ENCODE results near the gene ACTG1. TPM values are rescaled to one million over a fixed set of nuclear protein-coding genes. Genes with fewer than 3 reads are reported as not detected.

Gene ACTG1
- total RNA-seq, 1 experiment from 2014 or later: 3,247 TPM

- intact Hi-C loops (cut with micrococcal nuclease; ENCODE audit: unreplicated experiment): loop anchor here (10.0 kb wide), 1 partner anchor 93 kb away; no protein-coding TSS in a partner anchor
- H3K4me3 ChIP-seq (ENCODE audit: low read depth, low read length, poor library complexity, severe bottlenecking): peak overlapping the region; percentile 79
- H3K4me1 ChIP-seq (ENCODE audit: insufficient read depth, low read length, poor library complexity, severe bottlenecking): peaks cover 26% of the 10 kb centered on the region
- ChIA-PET POLR2A (ENCODE audit: low non-redundant PET) (interaction anchor here (0.6 kb wide), 1 partner anchor 9 kb away, joined by 5 read pairs; no protein-coding TSS in a partner anchor), CTCF (no interaction called here)
- peaks cover 32% of the 10 kb centered on the region for H3K36me3 ChIP-seq (ENCODE audit: insufficient read depth, low read length, poor library complexity, severe bottlenecking)
- H3K27me3 ChIP-seq (replicated peaks; ENCODE audit: insufficient read depth, low read depth, low read length, poor library complexity): no peaks in the 10 kb centered on the region
- peak overlapping the region; percentile 99 for H3K27ac ChIP-seq (ENCODE audit: low read depth, low read length, poor library complexity, severe bottlenecking)
- TF ChIP-seq CTCF (conservative IDR thresholded peaks at IDR 0.05; ENCODE audit: low read depth, low read length): no peak
- no peak for TF ChIP-seq EZH2 (IDR thresholded peaks at IDR 0.05; ENCODE audit: borderline replicate concordance, low read depth, low read length, poor library complexity, severe bottlenecking)
- H3K9me3 ChIP-seq (ENCODE audit: low read depth, low read length, poor library complexity, severe bottlenecking): no peaks in the 10 kb centered on the region
- DNase-seq (ENCODE audit: low spot score): no peak
- BruUV-seq (replicated peaks): TSS peak; percentile 71
Measured at GRCh38 chr17:81511804-81512561, 616 bp downstream of the ACTG1 start.

- no TSS peak for BruUV-seq (replicated peaks)
- TF ChIP-seq EZH2 (IDR thresholded peaks at IDR 0.05; ENCODE audit: borderline replicate concordance, low read depth, low read length, poor library complexity, severe bottlenecking): no peak
- TF ChIP-seq CTCF (conservative IDR thresholded peaks at IDR 0.05; ENCODE audit: low read depth, low read length): no peak
- CTCF ChIA-PET: no interaction called here
- Histone ChIP-seq H3K27me3 (replicated peaks; ENCODE audit: insufficient read depth, low read depth, low read length, poor library complexity) (no peaks in the 10 kb centered on the region), H3K27ac (ENCODE audit: low read depth, low read length, poor library complexity, severe bottlenecking) (peak overlapping the region; percentile 99), H3K4me3 (ENCODE audit: low read depth, low read length, poor library complexity, severe bottlenecking) (peak overlapping the region; percentile 79), H3K36me3 (ENCODE audit: insufficient read depth, low read length, poor library complexity, severe bottlenecking) (peaks cover 32% of the 10 kb centered on the region), H3K4me1 (ENCODE audit: insufficient read depth, low read length, poor library complexity, severe bottlenecking) (peaks cover 26% of the 10 kb centered on the region), H3K9me3 (ENCODE audit: low read depth, low read length, poor library complexity, severe bottlenecking) (no peaks in the 10 kb centered on the region)
- no peak for DNase-seq (ENCODE audit: low spot score)
- POLR2A ChIA-PET (ENCODE audit: low non-redundant PET): interaction anchor here (0.6 kb wide), 1 partner anchor 9 kb away, joined by 5 read pairs; no protein-coding TSS in a partner anchor
- intact Hi-C loops (cut with micrococcal nuclease; ENCODE audit: unreplicated experiment): loop anchor here (10.0 kb wide), 1 partner anchor 93 kb away; no protein-coding TSS in a partner anchor
Measured at GRCh38 chr17:81511554-81511803, 1.1 kb downstream of the ACTG1 start.

- H3K4me3 ChIP-seq (ENCODE audit: low read depth, low read length, poor library complexity, severe bottlenecking): peak overlapping the region; percentile 79
- ChIA-PET CTCF (no interaction called here), POLR2A (ENCODE audit: low non-redundant PET) (no interaction called here)
- no TSS peak for BruUV-seq (replicated peaks)
- H3K36me3 ChIP-seq (ENCODE audit: insufficient read depth, low read length, poor library complexity, severe bottlenecking): peaks cover 32% of the 10 kb centered on the region
- no peaks in the 10 kb centered on the region for H3K9me3 ChIP-seq (ENCODE audit: low read depth, low read length, poor library complexity, severe bottlenecking)
- intact Hi-C loops (cut with micrococcal nuclease; ENCODE audit: unreplicated experiment): loop anchor here (10.0 kb wide), 1 partner anchor 94 kb away; no protein-coding TSS in a partner anchor
- TF ChIP-seq EZH2 (IDR thresholded peaks at IDR 0.05; ENCODE audit: borderline replicate concordance, low read depth, low read length, poor library complexity, severe bottlenecking): no peak
- TF ChIP-seq CTCF (conservative IDR thresholded peaks at IDR 0.05; ENCODE audit: low read depth, low read length): no peak
- no peaks in the 10 kb centered on the region for H3K27me3 ChIP-seq (replicated peaks; ENCODE audit: insufficient read depth, low read depth, low read length, poor library complexity)
- peak overlapping the region; percentile 99 for H3K27ac ChIP-seq (ENCODE audit: low read depth, low read length, poor library complexity, severe bottlenecking)
- DNase-seq (ENCODE audit: low spot score): no peak
- peaks cover 22% of the 10 kb centered on the region for H3K4me1 ChIP-seq (ENCODE audit: insufficient read depth, low read length, poor library complexity, severe bottlenecking)
Measured at GRCh38 chr17:81510785-81511553, 1.6 kb downstream of the ACTG1 start.
